ENCODE data around the gene MYPOP. TPM values are rescaled to one million over a fixed set of nuclear protein-coding genes. Genes with fewer than 3 reads are reported as not detected.
A peak's percentile ranks its signal among the peaks of the same experiment; 100 is the strongest.

MYPOP gene
- total RNA-seq, 2 experiments from 2014 or later, result 6.8 to 6.9 TPM

- Mint-ChIP-seq H3K27me3 (peaks cover 20% of the 10 kb centered on the region), H3K36me3 (peaks cover 7% of the 10 kb centered on the region), H3K27ac (no peak overlapping the region), H3K4me3 (no peak overlapping the region), H3K4me1 (ENCODE audit: low read depth) (peaks cover 15% of the 10 kb centered on the region), H3K9me3 (no peaks in the 10 kb centered on the region)
- intact Hi-C loops (cut with micrococcal nuclease), result loop anchor here (10.0 kb wide), 1 partner anchor 282 kb away; the partner anchor contains the start of gene OPA3
- CTCF ChIA-PET, result interaction anchor here (1.0 kb wide), 1 partner anchor 150 kb away, joined by 3 read pairs; no protein-coding TSS in a partner anchor
- DNase-seq, result no peak
- POLR2A ChIA-PET, result no interaction called here
These were observed 35.8 kb downstream of the MYPOP start for GRCh38 chr19:45866400-45867176.

- intact Hi-C loops (cut with micrococcal nuclease), result loop anchor here (10.0 kb wide), 1 partner anchor 281 kb away; the partner anchor contains the start of gene OPA3
- POLR2A ChIA-PET, result interaction anchor here (2.6 kb wide), 1 partner anchor 17 kb away, joined by 7 read pairs; no protein-coding TSS in a partner anchor
- H3K4me1 Mint-ChIP-seq (ENCODE audit: low read depth), result peaks cover 19% of the 10 kb centered on the region
- H3K9me3 Mint-ChIP-seq, result no peaks in the 10 kb centered on the region
- no peak overlapping the region for H3K27ac Mint-ChIP-seq
- H3K36me3 Mint-ChIP-seq, result peaks cover 9% of the 10 kb centered on the region
- DNase-seq, result no peak
- H3K4me3 Mint-ChIP-seq, result peak overlapping the region; percentile 40
- peaks cover 20% of the 10 kb centered on the region for H3K27me3 Mint-ChIP-seq
- CTCF ChIA-PET, result interaction anchor here (2.0 to 4.0 kb wide), 4 partner anchors 14 to 151 kb away, joined by 7 to 106 read pairs (median 10); partner anchors contain the start of gene IRF2BP1
These were observed 37.0 kb downstream of the MYPOP start for GRCh38 chr19:45865269-45865948.

GRCh38 chr19:45864629-45865082 lies 37.8 kb downstream of the MYPOP start:
- Mint-ChIP-seq H3K27ac (no peak overlapping the region), H3K4me3 (peak overlapping the region; percentile 40), H3K9me3 (no peaks in the 10 kb centered on the region), H3K27me3 (peaks cover 20% of the 10 kb centered on the region), H3K36me3 (peaks cover 9% of the 10 kb centered on the region), H3K4me1 (ENCODE audit: low read depth) (peaks cover 19% of the 10 kb centered on the region)
- no peak for DNase-seq
- intact Hi-C loops (cut with micrococcal nuclease), result loop anchor here (5.0 to 10.0 kb wide), 3 partner anchors 47 to 367 kb away; partner anchors contain the start of genes OPA3, PPM1N, RSPH6A and RTN2
- POLR2A ChIA-PET, result interaction anchor here (1.8 to 2.8 kb wide), 3 partner anchors 18 to 38 kb away, joined by 7 to 16 read pairs (median 10); partner anchors contain the start of genes IRF2BP1 and MYPOP
- CTCF ChIA-PET, result interaction anchor here (0.5 to 4.0 kb wide), 9 partner anchors 13 to 152 kb away, joined by 3 to 106 read pairs (median 7); partner anchors contain the start of genes CCDC61, IRF2BP1, MYPOP and SIX5

GRCh38 chr19:45863840-45864628 lies 38.4 kb downstream of the MYPOP start, which contains the start of gene FOXA3:
Gene FOXA3, plus strand, starts transcription at chr19:45864326. Its CDS starts 131 bp downstream, at chr19:45864457.
- peaks cover 19% of the 10 kb centered on the region for H3K4me1 Mint-ChIP-seq (ENCODE audit: low read depth)
- ChIA-PET CTCF (interaction anchor here (0.5 to 4.0 kb wide), 19 partner anchors 10 to 425 kb away, joined by 3 to 106 read pairs (median 4); partner anchors contain the start of genes CCDC61, FBXO46, IRF2BP1 and MYPOP), POLR2A (interaction anchor here (0.6 to 2.8 kb wide), 9 partner anchors 12 to 153 kb away, joined by 3 to 16 read pairs (median 3); partner anchors contain the start of genes DMWD, IRF2BP1 and MYPOP)
- H3K9me3 Mint-ChIP-seq, result no peaks in the 10 kb centered on the region
- peak within 1 kb of the TSS; percentile 93 for H3K27ac Mint-ChIP-seq
- peaks cover 20% of the 10 kb centered on the region for H3K27me3 Mint-ChIP-seq
- H3K36me3 Mint-ChIP-seq, result peaks cover 12% of the 10 kb centered on the region
- peak within 1 kb of the TSS; percentile 94 for H3K4me3 Mint-ChIP-seq
- intact Hi-C loops (cut with micrococcal nuclease), result loop anchor here (1.0 to 10.0 kb wide), 11 partner anchors 12 to 367 kb away; partner anchors contain the start of genes CCDC61, DMWD, IRF2BP1 and MYPOP
- peak; percentile 79 for DNase-seq

- ChIA-PET POLR2A (interaction anchor here (0.6 to 2.8 kb wide), 9 partner anchors 13 to 153 kb away, joined by 3 to 16 read pairs (median 3); partner anchors contain the start of genes DMWD, IRF2BP1 and MYPOP), CTCF (interaction anchor here (0.8 to 4.0 kb wide), 21 partner anchors 10 to 424 kb away, joined by 3 to 106 read pairs (median 4); partner anchors contain the start of genes CCDC61, FBXO46, IRF2BP1 and MYPOP)
- H3K9me3 Mint-ChIP-seq, result no peaks in the 10 kb centered on the region
- intact Hi-C loops (cut with micrococcal nuclease), result loop anchor here (1.0 to 10.0 kb wide), 11 partner anchors 13 to 366 kb away; partner anchors contain the start of genes CCDC61, DMWD, IRF2BP1 and MYPOP
- peak overlapping the region; percentile 93 for H3K27ac Mint-ChIP-seq
- peak overlapping the region; percentile 94 for H3K4me3 Mint-ChIP-seq
- peaks cover 19% of the 10 kb centered on the region for H3K4me1 Mint-ChIP-seq (ENCODE audit: low read depth)
- H3K27me3 Mint-ChIP-seq, result peaks cover 20% of the 10 kb centered on the region
- peak; percentile 12 for DNase-seq
- H3K36me3 Mint-ChIP-seq, result peaks cover 12% of the 10 kb centered on the region
These were observed 39.0 kb downstream of the MYPOP start for GRCh38 chr19:45863335-45863839.

- Mint-ChIP-seq H3K4me1 (ENCODE audit: low read depth) (peaks cover 23% of the 10 kb centered on the region), H3K9me3 (no peaks in the 10 kb centered on the region), H3K36me3 (peaks cover 16% of the 10 kb centered on the region), H3K27ac (peak within 1 kb of the TSS; percentile 93), H3K27me3 (peaks cover 20% of the 10 kb centered on the region), H3K4me3 (peak within 1 kb of the TSS; percentile 94)
- POLR2A ChIA-PET, result interaction anchor here (0.6 to 2.8 kb wide), 9 partner anchors 13 to 154 kb away, joined by 3 to 16 read pairs (median 3); partner anchors contain the start of genes DMWD, IRF2BP1 and MYPOP
- peak; percentile 99 for DNase-seq
- CTCF ChIA-PET, result interaction anchor here (0.8 to 4.0 kb wide), 18 partner anchors 9 to 424 kb away, joined by 3 to 106 read pairs (median 4); partner anchors contain the start of genes CCDC61, FBXO46, IRF2BP1 and MYPOP
- intact Hi-C loops (cut with micrococcal nuclease), result loop anchor here (1.0 to 10.0 kb wide), 11 partner anchors 14 to 365 kb away; partner anchors contain the start of genes CCDC61, DMWD, IRF2BP1 and MYPOP
These were observed 39.7 kb downstream of the MYPOP start, which contains the start of gene SYMPK for GRCh38 chr19:45862564-45863334. Gene SYMPK, minus strand, starts transcription at chr19:45863147. Its CDS starts 8,652 bp downstream, at chr19:45854495.

- peaks cover 16% of the 10 kb centered on the region for H3K36me3 Mint-ChIP-seq
- no peaks in the 10 kb centered on the region for H3K9me3 Mint-ChIP-seq
- peaks cover 20% of the 10 kb centered on the region for H3K27me3 Mint-ChIP-seq
- peak overlapping the region; percentile 94 for H3K4me3 Mint-ChIP-seq
- POLR2A ChIA-PET, result interaction anchor here (2.8 kb wide), 1 partner anchor 41 kb away, joined by 10 read pairs; the partner anchor contains the start of gene MYPOP
- intact Hi-C loops (cut with micrococcal nuclease), result loop anchor here (2.0 to 10.0 kb wide), 6 partner anchors 45 to 365 kb away; partner anchors contain the start of genes DMWD, OPA3, PPM1N and RSPH6A
- peaks cover 23% of the 10 kb centered on the region for H3K4me1 Mint-ChIP-seq (ENCODE audit: low read depth)
- DNase-seq, result no peak
- peak overlapping the region; percentile 93 for H3K27ac Mint-ChIP-seq
- CTCF ChIA-PET, result interaction anchor here (1.1 to 4.0 kb wide), 3 partner anchors 22 to 147 kb away, joined by 3 to 106 read pairs (median 3); partner anchors contain the start of gene IRF2BP1
These were observed 40.2 kb downstream of the MYPOP start for GRCh38 chr19:45862271-45862563.

GRCh38 chr19:45860359-45861259 lies 41.8 kb downstream of the MYPOP start:
- ChIA-PET CTCF (interaction anchor here (0.7 to 2.4 kb wide), 3 partner anchors 44 to 553 kb away, joined by 4 to 8 read pairs (median 5); partner anchors contain the start of gene CCDC8), POLR2A (no interaction called here)
- Mint-ChIP-seq H3K27me3 (peaks cover 17% of the 10 kb centered on the region), H3K4me3 (no peak overlapping the region), H3K27ac (no peak overlapping the region), H3K4me1 (ENCODE audit: low read depth) (peaks cover 23% of the 10 kb centered on the region), H3K9me3 (no peaks in the 10 kb centered on the region), H3K36me3 (peaks cover 16% of the 10 kb centered on the region)
- no peak for DNase-seq
- intact Hi-C loops (cut with micrococcal nuclease), result loop anchor here (5.0 to 10.0 kb wide), 3 partner anchors 43 to 363 kb away; partner anchors contain the start of genes OPA3, PPM1N, RSPH6A and RTN2

Measured in activated CD4-positive, alpha-beta memory T cell treated with anti-CD3 and anti-CD28 coated beads for 36 hours (primary cell).